Measurements from ENCODE around the gene NKAIN1.

- TF ChIP-seq CTCF (IDR thresholded peaks at IDR 0.05): no peak
- no peak for TF ChIP-seq EP300 (IDR thresholded peaks at IDR 0.05)
- TF ChIP-seq HDAC2 (IDR thresholded peaks at IDR 0.05): no peak
- TF ChIP-seq RCOR1 (IDR thresholded peaks at IDR 0.05; ENCODE audit: low read depth, low read length): no peak
- TF ChIP-seq RFX5 (IDR thresholded peaks at IDR 0.05): no peak
- no peak for TF ChIP-seq POLR2A (IDR thresholded peaks at IDR 0.05; ENCODE audit: low read length)
- TF ChIP-seq SREBF2 (IDR thresholded peaks at IDR 0.05): no peak
- TF ChIP-seq SMC3 (IDR thresholded peaks at IDR 0.05): no peak
- TF ChIP-seq TFCP2L1 (CRISPR knock-in tag; IDR thresholded peaks at IDR 0.05): no peak
- no peak for TF ChIP-seq CHD2 (IDR thresholded peaks at IDR 0.05; ENCODE audit: low read length, partially characterized antibody)
- no peak for TF ChIP-seq HOXB5 (CRISPR knock-in tag; IDR thresholded peaks at IDR 0.05)
These were observed 97.3 kb downstream of the NKAIN1 start for GRCh38 chr1:31142406-31142805.

Measured in A549 (cell line).